Measurements from ENCODE around the gene FIGLA. TPM values are rescaled to one million over a fixed set of nuclear protein-coding genes. Genes with fewer than 3 reads are reported as not detected.

The FIGLA gene
- total and polyA plus RNA-seq, 2 experiments from 2014 or later, result not detected

DNA sequence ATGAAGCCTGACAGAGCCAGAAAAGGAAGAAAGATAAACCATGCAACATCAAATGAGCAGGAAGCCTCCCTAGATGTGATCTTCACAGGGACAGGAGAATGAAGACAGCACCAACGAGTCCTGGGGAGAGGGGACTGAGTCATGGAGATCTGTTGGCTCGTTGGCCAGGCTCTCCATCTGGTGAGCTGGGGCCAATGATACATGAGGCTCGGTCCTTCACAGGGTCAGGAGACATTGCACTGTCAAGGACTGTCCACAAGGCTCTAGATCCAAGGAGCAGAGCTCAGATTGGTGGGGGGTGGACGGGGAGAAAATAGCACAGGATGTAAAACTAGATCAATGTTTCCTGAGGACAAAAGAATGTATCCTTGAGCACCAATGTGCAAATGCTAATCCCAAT is 44.4 kb upstream of the FIGLA start:
- TF ChIP-seq CTCF (IDR thresholded peaks at IDR 0.05; ENCODE audit: poor library complexity) (no peak), EZH2 (IDR thresholded peaks at IDR 0.05; ENCODE audit: borderline replicate concordance) (no peak), EZH2phosphoT487 (IDR thresholded peaks at IDR 0.05; ENCODE audit: low read depth, severe bottlenecking, unreplicated experiment) (no peak)
- Histone ChIP-seq H3K9me3 (ENCODE audit: low read depth) (no peaks in the 10 kb centered on the region), H4K20me1 (ENCODE audit: insufficient read depth, poor library complexity, severe bottlenecking) (no peaks in the 10 kb centered on the region), H3K4me1 (ENCODE audit: insufficient read depth) (no peaks in the 10 kb centered on the region), H3K27me3 (no peaks in the 10 kb centered on the region), H3K9me2 (replicated peaks; ENCODE audit: insufficient read depth) (no peaks in the 10 kb centered on the region), H3K79me2 (no peaks in the 10 kb centered on the region), H3K4me2 (no peak overlapping the region), H3K36me3 (replicated peaks; ENCODE audit: insufficient read depth, low read depth) (no peaks in the 10 kb centered on the region), H3K27ac (no peak overlapping the region), H2AFZ (no peak overlapping the region), H3K4me3 (no peak overlapping the region)
- 75% methylated on average over 4 of the region's 4 CpGs for WGBS (ENCODE audit: low lambda C conversion rate, missing lambda C conversion rate)
- no peak for DNase-seq (ENCODE audit: low spot score)

- Histone ChIP-seq H2AFZ (no peak overlapping the region), H4K20me1 (ENCODE audit: insufficient read depth, poor library complexity, severe bottlenecking) (no peaks in the 10 kb centered on the region), H3K4me3 (no peak overlapping the region), H3K4me2 (no peak overlapping the region), H3K4me1 (ENCODE audit: insufficient read depth) (no peaks in the 10 kb centered on the region), H3K79me2 (no peaks in the 10 kb centered on the region), H3K27me3 (no peaks in the 10 kb centered on the region), H3K9me3 (ENCODE audit: low read depth) (no peaks in the 10 kb centered on the region), H3K27ac (no peak overlapping the region), H3K9me2 (replicated peaks; ENCODE audit: insufficient read depth) (no peaks in the 10 kb centered on the region), H3K36me3 (replicated peaks; ENCODE audit: insufficient read depth, low read depth) (no peaks in the 10 kb centered on the region)
- DNase-seq (ENCODE audit: low spot score), result no peak
- TF ChIP-seq CTCF (IDR thresholded peaks at IDR 0.05; ENCODE audit: poor library complexity), result no peak
- no peak for TF ChIP-seq EZH2 (IDR thresholded peaks at IDR 0.05; ENCODE audit: borderline replicate concordance)
- TF ChIP-seq EZH2phosphoT487 (IDR thresholded peaks at IDR 0.05; ENCODE audit: low read depth, severe bottlenecking, unreplicated experiment), result no peak
- WGBS (ENCODE audit: low lambda C conversion rate, missing lambda C conversion rate), result 85% methylated on average over 2 of the region's 2 CpGs
Observed at GRCh38 chr2:70834106-70834505, 43.7 kb upstream of the FIGLA start.

DNA sequence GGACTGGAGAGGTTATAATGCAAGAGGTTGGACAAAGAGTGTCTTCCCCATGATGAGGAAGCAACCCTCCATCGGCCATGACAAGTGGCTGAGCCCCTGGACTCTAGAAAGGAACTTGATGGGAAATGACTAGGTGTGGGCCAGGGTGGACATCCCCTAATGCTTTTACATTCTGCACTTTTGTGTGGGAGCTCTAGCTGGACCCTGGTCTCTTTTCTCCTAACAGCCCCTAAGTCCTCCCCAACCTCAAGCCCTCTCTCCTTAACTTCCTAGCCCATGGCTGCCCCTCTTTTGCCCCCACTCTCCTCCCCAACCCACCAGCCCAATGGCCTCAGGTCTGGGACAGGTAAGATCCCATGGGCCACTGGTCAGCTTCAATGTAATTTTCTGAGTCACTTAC is 42.8 kb upstream of the FIGLA start:
- Histone ChIP-seq H2AFZ (no peak overlapping the region), H3K4me2 (no peak overlapping the region), H3K27me3 (no peaks in the 10 kb centered on the region), H3K79me2 (no peaks in the 10 kb centered on the region), H3K4me3 (no peak overlapping the region), H3K27ac (no peak overlapping the region), H3K9me2 (replicated peaks; ENCODE audit: insufficient read depth) (no peaks in the 10 kb centered on the region), H3K9me3 (ENCODE audit: low read depth) (no peaks in the 10 kb centered on the region), H4K20me1 (ENCODE audit: insufficient read depth, poor library complexity, severe bottlenecking) (no peaks in the 10 kb centered on the region), H3K4me1 (ENCODE audit: insufficient read depth) (no peaks in the 10 kb centered on the region), H3K36me3 (replicated peaks; ENCODE audit: insufficient read depth, low read depth) (no peaks in the 10 kb centered on the region)
- TF ChIP-seq EZH2phosphoT487 (IDR thresholded peaks at IDR 0.05; ENCODE audit: low read depth, severe bottlenecking, unreplicated experiment), result no peak
- no peak for TF ChIP-seq CTCF (IDR thresholded peaks at IDR 0.05; ENCODE audit: poor library complexity)
- no peak for TF ChIP-seq EZH2 (IDR thresholded peaks at IDR 0.05; ENCODE audit: borderline replicate concordance)
- WGBS (ENCODE audit: low lambda C conversion rate, missing lambda C conversion rate), result 86% methylated on average over 1 of the region's 1 CpG
- no peak for DNase-seq (ENCODE audit: low spot score)

GRCh38 chr2:70832386-70832785 is 41.9 kb upstream of the FIGLA start:
- H2AFZ ChIP-seq, result no peak overlapping the region

More at GRCh38 chr2:70832386-70832785, 41.9 kb upstream of the FIGLA start:
- no peaks in the 10 kb centered on the region for H3K9me2 ChIP-seq (replicated peaks; ENCODE audit: insufficient read depth)
- WGBS (ENCODE audit: low lambda C conversion rate, missing lambda C conversion rate), result 97% methylated on average over 2 of the region's 2 CpGs
- no peaks in the 10 kb centered on the region for H3K36me3 ChIP-seq (replicated peaks; ENCODE audit: insufficient read depth, low read depth)
- H3K79me2 ChIP-seq, result no peaks in the 10 kb centered on the region
- H3K27me3 ChIP-seq, result no peaks in the 10 kb centered on the region
- H3K4me1 ChIP-seq (ENCODE audit: insufficient read depth), result no peaks in the 10 kb centered on the region
- no peaks in the 10 kb centered on the region for H4K20me1 ChIP-seq (ENCODE audit: insufficient read depth, poor library complexity, severe bottlenecking)
- H3K4me3 ChIP-seq, result no peak overlapping the region
- H3K4me2 ChIP-seq, result no peak overlapping the region
- H3K9me3 ChIP-seq (ENCODE audit: low read depth), result no peaks in the 10 kb centered on the region
- DNase-seq (ENCODE audit: low spot score), result no peak
- TF ChIP-seq EZH2 (IDR thresholded peaks at IDR 0.05; ENCODE audit: borderline replicate concordance) (no peak), EZH2phosphoT487 (IDR thresholded peaks at IDR 0.05; ENCODE audit: low read depth, severe bottlenecking, unreplicated experiment) (no peak), CTCF (IDR thresholded peaks at IDR 0.05; ENCODE audit: poor library complexity) (no peak)
- no peak overlapping the region for H3K27ac ChIP-seq
